HG02678 (cell line): Measurements from ENCODE around the gene CLDN25.
A peak's percentile ranks its signal among the peaks of the same experiment; 100 is the strongest.
"Not testable (repeated sequence)": the region's sequence is repeated elsewhere in the genome, so short reads cannot be mapped to it uniquely, and the experiment has no call there.

Source experiments
- ATAC-seq: cut with Tn5 transposase; IDR thresholded peaks from one replicate; pipeline ENCODE4 v1.9.1; 2021; ENCODE audit warnings: mild to moderate bottlenecking, moderate library complexity; ENCODE audit not compliant: unreplicated experiment

CLDN25 gene

GRCh38 chr11:113779496-113779895, at the start of gene CLDN25:
TSS of gene CLDN25 (plus strand) at chr11:113779796. CDS start at chr11:113779796, 0 bp downstream.
- no peak for ATAC-seq

- no peak for ATAC-seq
Measured at GRCh38 chr11:113730887-113731726, 48.5 kb upstream of the CLDN25 start.

GRCh38 chr11:113732092-113732491, 47.5 kb upstream of the CLDN25 start:
- no peak for ATAC-seq

GRCh38 chr11:113736323-113736722, 43.3 kb upstream of the CLDN25 start:
- no peak for ATAC-seq

- ATAC-seq, result no peak
Measured at GRCh38 chr11:113752932-113753331, 26.7 kb upstream of the CLDN25 start.

- no peak for ATAC-seq
Measured at GRCh38 chr11:113760241-113760640, 19.4 kb upstream of the CLDN25 start.

GRCh38 chr11:113763040-113763439, 16.6 kb upstream of the CLDN25 start:
- not testable (repeated sequence) for ATAC-seq

- ATAC-seq, result no peak
Measured at GRCh38 chr11:113764527-113765219, 14.9 kb upstream of the CLDN25 start.

GRCh38 chr11:113771964-113772363, 7.6 kb upstream of the CLDN25 start:
- no peak for ATAC-seq

- no peak for ATAC-seq
Measured at GRCh38 chr11:113773092-113773415, 6.5 kb upstream of the CLDN25 start.

- ATAC-seq, result peak; percentile 99
Measured at GRCh38 chr11:113773416-113774173, 6.0 kb upstream of the CLDN25 start, which contains the start of gene ZW10. TSS of gene ZW10 (minus strand) at chr11:113773692. CDS start at chr11:113773666, 26 bp downstream.

- ATAC-seq, result no peak
Measured at GRCh38 chr11:113774174-113774503, 5.5 kb upstream of the CLDN25 start.

GRCh38 chr11:113778111-113778910, 1.3 kb upstream of the CLDN25 start:
- ATAC-seq, result no peak

GRCh38 chr11:113781682-113782081, 2.1 kb downstream of the CLDN25 start:
- ATAC-seq, result no peak

GRCh38 chr11:113782134-113782533, 2.5 kb downstream of the CLDN25 start:
- ATAC-seq, result no peak

GRCh38 chr11:113789016-113789415, 9.4 kb downstream of the CLDN25 start:
- ATAC-seq, result not testable (repeated sequence)

- no peak for ATAC-seq
Measured at GRCh38 chr11:113789675-113790320, 10.2 kb downstream of the CLDN25 start.

GRCh38 chr11:113796663-113797259, 17.2 kb downstream of the CLDN25 start:
- peak; percentile 77 for ATAC-seq

GRCh38 chr11:113802621-113803020, 23.0 kb downstream of the CLDN25 start:
- no peak for ATAC-seq

- ATAC-seq, result no peak
Measured at GRCh38 chr11:113805640-113806039, 26.0 kb downstream of the CLDN25 start.
